H1 (cell line): ENCODE measurements around the gene TBC1D22A. TPM values are rescaled to one million over a fixed set of nuclear protein-coding genes. Genes with fewer than 3 reads are reported as not detected.

ENCODE experiments used
- CTCF ChIA-PET: fragments of 300-600 bp; sonication (Branson Sonifier 250); formaldehyde crosslinking; loops from one replicate; lab custom pipeline; 2021; ENCODE audit not compliant: partially characterized antibody; lab: Charles Lee
- POLR2A ChIA-PET: fragments of 300-600 bp; sonication (Branson Sonifier 250); formaldehyde crosslinking; loops from one replicate; lab custom pipeline; 2021; ENCODE audit warnings: inconsistent platforms; ENCODE audit not compliant: partially characterized antibody; lab: Charles Lee
- DNase-seq, 2 experiments: peaks; one replicate each; pipeline versions ENCODE4 v3.0.0 to v3.0.0-alpha.2; 2010 to 2022; ENCODE audit warnings: low spot score in 2 of 2, low read depth in 1 of 2, mixed read lengths in 1 of 2
- FAIRE-seq: peaks from 2 replicates; lab custom pipeline; 2011; peaks lifted over from hg19 to GRCh38; lab: Jason Lieb, UNC
- H2AFZ ChIP-seq: 2 replicates; pipeline ENCODE4 v1.8.1; 2012; ENCODE audit warnings: low read length, inconsistent platforms
- H2AK5ac ChIP-seq: 2 replicates; pipeline ENCODE4 v1.6.1; 2013; ENCODE audit warnings: low read depth, low read length
- H2BK120ac ChIP-seq: replicated peaks from 2 replicates; pipeline ENCODE3; 2013; ENCODE audit warnings: low read depth, low read length, inconsistent platforms
- H2BK12ac ChIP-seq: 2 replicates; pipeline ENCODE4 v1.6.1; 2013; ENCODE audit warnings: low read depth, low read length
- H2BK15ac ChIP-seq: 2 replicates; pipeline ENCODE4 v1.6.1; 2013; ENCODE audit warnings: low read length
- H2BK20ac ChIP-seq: 2 replicates; pipeline ENCODE4 v1.6.1; 2013; ENCODE audit warnings: low read length
- H2BK5ac ChIP-seq: 2 replicates; pipeline ENCODE4 v1.6.1; 2013; ENCODE audit warnings: low read depth, low read length
- H3K14ac ChIP-seq: 2 replicates; pipeline ENCODE4 v1.6.1; 2013; ENCODE audit warnings: inconsistent platforms; ENCODE audit not compliant: insufficient read length
- H3K18ac ChIP-seq: 2 replicates; pipeline ENCODE4 v1.6.1; 2013; ENCODE audit warnings: low read length; ENCODE audit errors: extremely low read depth
- H3K23ac ChIP-seq: 2 replicates; pipeline ENCODE4 v1.6.1; 2013; ENCODE audit warnings: inconsistent platforms; ENCODE audit not compliant: insufficient read length
- H3K23me2 ChIP-seq: 2 replicates; pipeline ENCODE4 v1.6.1; 2013; ENCODE audit warnings: low read depth, low read length
- H3K27ac ChIP-seq: 2 replicates; pipeline ENCODE4 v1.6.1; 2011; ENCODE audit warnings: low read depth, low read length, inconsistent platforms
- H3K27me3 ChIP-seq, 4 experiments: replicated peaks in 1 of 4; 1 replicate in 1 of 4; 2 replicates in 3 of 4; pipeline versions ENCODE4 v1.6.1 to v1.8.1; 2011 to 2013; ENCODE audit warnings: low read length in 3 of 4, mild to moderate bottlenecking in 3 of 4, inconsistent platforms in 2 of 4, mixed read lengths in 2 of 4, moderate library complexity in 1 of 4; ENCODE audit not compliant: control insufficient read depth in 3 of 4, insufficient read depth in 3 of 4; ENCODE audit errors: extremely low read depth in 1 of 4
- H3K36me3 ChIP-seq, 4 experiments: 2 replicates each; pipeline versions ENCODE4 v1.6.1 to v1.8.1; 2011 to 2013; ENCODE audit warnings: mild to moderate bottlenecking in 4 of 4, low read length in 3 of 4, moderate library complexity in 2 of 4, control low read depth in 1 of 4, inconsistent platforms in 1 of 4; ENCODE audit not compliant: insufficient read depth in 4 of 4, control insufficient read depth in 2 of 4
- H3K4ac ChIP-seq: replicated peaks from 2 replicates; pipeline ENCODE3; 2013; ENCODE audit warnings: low read length, low read depth, mixed read lengths, inconsistent platforms; ENCODE audit not compliant: insufficient read length
- H3K4me1 ChIP-seq, 4 experiments: replicated peaks in 1 of 4; 1 replicate in 1 of 4; 2 replicates in 3 of 4; pipeline versions ENCODE4 v1.6.1 to v1.8.1; 2011 to 2013; ENCODE audit warnings: low read length in 3 of 4, inconsistent platforms in 2 of 4, mixed read lengths in 1 of 4; ENCODE audit not compliant: insufficient read depth in 4 of 4, control insufficient read depth in 3 of 4
- H3K4me2 ChIP-seq, 2 experiments: 2 replicates each; pipeline versions ENCODE4 v1.6.1 to v1.8.1; 2011 to 2013; ENCODE audit warnings: low read depth in 2 of 2, low read length in 2 of 2, control low read depth in 1 of 2, inconsistent platforms in 1 of 2, mild to moderate bottlenecking in 1 of 2; ENCODE audit not compliant: insufficient read depth in 1 of 2
- H3K4me3 ChIP-seq, 4 experiments: fragments of 200-600, 300-600 bp in 1 of 4; sonication (generic), shearing (Covaris generic), sonication (Bioruptor Twin) in 1 of 4; 2 replicates each; pipeline versions ENCODE4 v1.5.1 to v1.8.1; 2011 to 2016; ENCODE audit warnings: low read length in 4 of 4, low read depth in 3 of 4, control low read depth in 2 of 4, inconsistent platforms in 2 of 4, mild to moderate bottlenecking in 2 of 4, mixed read lengths in 1 of 4, moderate library complexity in 1 of 4; ENCODE audit not compliant: insufficient read depth in 2 of 4; ENCODE audit errors: extremely low read depth in 1 of 4
- H3K56ac ChIP-seq: replicated peaks from 2 replicates; pipeline ENCODE3; 2013; ENCODE audit warnings: low read depth, mild to moderate bottlenecking, mixed read lengths, low read length, inconsistent platforms; ENCODE audit not compliant: insufficient read length
- H3K79me1 ChIP-seq: 2 replicates; pipeline ENCODE4 v1.6.1; 2013; ENCODE audit warnings: low read depth, low read length, control low read depth
- H3K79me2 ChIP-seq, 2 experiments: 2 replicates each; pipeline versions ENCODE4 v1.6.1 to v1.8.1; 2012 to 2013; ENCODE audit warnings: low read length in 2 of 2, mild to moderate bottlenecking in 2 of 2, inconsistent platforms in 1 of 2; ENCODE audit not compliant: insufficient read depth in 2 of 2, control insufficient read depth in 1 of 2
- H3K9ac ChIP-seq, 4 experiments: replicated peaks in 1 of 4; 1 replicate in 1 of 4; 2 replicates in 3 of 4; pipeline versions ENCODE4 v1.6.1 to v1.8.1; 2011 to 2013; ENCODE audit warnings: low read depth in 3 of 4, low read length in 3 of 4, control low read depth in 2 of 4, mild to moderate bottlenecking in 2 of 4, moderate library complexity in 2 of 4, inconsistent platforms in 1 of 4; ENCODE audit errors: extremely low read depth in 1 of 4
- H3K9me3 ChIP-seq, 2 experiments: 2 replicates each; pipeline versions ENCODE4 v1.6.1 to v1.8.1; 2012 to 2013; ENCODE audit warnings: mild to moderate bottlenecking in 2 of 2, moderate library complexity in 2 of 2, control low read depth in 1 of 2, inconsistent platforms in 1 of 2, low read depth in 1 of 2, low read length in 1 of 2, mixed read lengths in 1 of 2; ENCODE audit not compliant: insufficient read depth in 2 of 2
- H4K20me1 ChIP-seq, 2 experiments: replicated peaks in 1 of 2; 2 replicates each; pipeline versions ENCODE3 to v1.8.1; 2011 to 2013; ENCODE audit warnings: inconsistent platforms in 2 of 2, low read length in 2 of 2, mild to moderate bottlenecking in 1 of 2; ENCODE audit not compliant: insufficient read depth in 2 of 2, control insufficient read depth in 1 of 2
- H4K5ac ChIP-seq: 2 replicates; pipeline ENCODE4 v1.6.1; 2013; ENCODE audit warnings: low read length, low read depth, mixed read lengths, inconsistent platforms; ENCODE audit not compliant: insufficient read length
- H4K8ac ChIP-seq: 2 replicates; pipeline ENCODE4 v1.8.0; 2013; ENCODE audit warnings: mild to moderate bottlenecking, moderate library complexity, low read length, inconsistent platforms; ENCODE audit not compliant: insufficient read depth; ENCODE audit errors: extremely low read depth
- H4K91ac ChIP-seq: replicated peaks from 2 replicates; pipeline ENCODE3; 2013; ENCODE audit warnings: low read length, mixed read lengths, inconsistent platforms; ENCODE audit not compliant: insufficient read length
- ASH2L ChIP-seq: fragments of 200-600, 300-600 bp; sonication (generic); IDR thresholded peaks from one replicate; pipeline ENCODE4 v1.7.1; 2017; ENCODE audit warnings: low read length
- E2F6 ChIP-seq: IDR thresholded peaks from 2 replicates; pipeline ENCODE4 v1.6.1; 2012; ENCODE audit warnings: inconsistent platforms
- EP300 ChIP-seq, 2 experiments: IDR thresholded peaks; 1 replicate in 1 of 2; 2 replicates in 1 of 2; pipeline ENCODE4 v1.6.1; 2011 to 2012; ENCODE audit warnings: low read depth in 2 of 2, low read length in 2 of 2, mild to moderate bottlenecking in 2 of 2, borderline replicate concordance in 1 of 2, inconsistent platforms in 1 of 2, moderate library complexity in 1 of 2
- JUN ChIP-seq: IDR thresholded peaks from 2 replicates; pipeline ENCODE4 v1.6.1; 2011; ENCODE audit warnings: low read depth, mild to moderate bottlenecking, improper control_type of control experiment, low read length
- JUND ChIP-seq: IDR thresholded peaks from 2 replicates; pipeline ENCODE4 v1.6.1; 2011; ENCODE audit warnings: mild to moderate bottlenecking, improper control_type of control experiment, low read length
- POU5F1 ChIP-seq: IDR thresholded peaks from 2 replicates; pipeline ENCODE4 v1.6.1; 2011; ENCODE audit warnings: low read depth, mild to moderate bottlenecking, low read length, moderate library complexity
- RBBP5 ChIP-seq: IDR thresholded peaks from 2 replicates; pipeline ENCODE4 v1.7.1; 2012; ENCODE audit warnings: low read depth, mild to moderate bottlenecking, inconsistent platforms, low read length, moderate library complexity, borderline replicate concordance
- SAP30 ChIP-seq: fragments of 300-600 bp; sonication (generic); IDR thresholded peaks from 2 replicates; pipeline ENCODE4 v1.7.1; 2012; ENCODE audit warnings: low read length, moderate library complexity, mild to moderate bottlenecking, inconsistent platforms; ENCODE audit not compliant: insufficient read depth, insufficient replicate concordance
- SP1 ChIP-seq: IDR thresholded peaks from 2 replicates; pipeline ENCODE4 v1.6.1; 2011; ENCODE audit warnings: low read depth, low read length
- SUZ12 ChIP-seq: fragments of 200-600 bp; sonication (generic); IDR thresholded peaks from 2 replicates; pipeline ENCODE4 v1.6.1; 2012; ENCODE audit warnings: mild to moderate bottlenecking, inconsistent platforms, low read length, moderate library complexity, mixed read lengths
- TAF1 ChIP-seq: IDR thresholded peaks from 2 replicates; pipeline ENCODE4 v1.6.1; 2011; ENCODE audit warnings: mild to moderate bottlenecking, low read depth, low read length
- TEAD4 ChIP-seq: IDR thresholded peaks from 2 replicates; pipeline ENCODE4 v1.6.1; 2012; ENCODE audit warnings: low read depth, low read length, inconsistent platforms, mixed read lengths
- WGBS, 2 experiments: shearing (Covaris generic) in 1 of 2; methylation state at CpG; one replicate each; pipeline versions ENCODE4 v1.1.6 to v1.1.7; 2013 to 2015; ENCODE audit warnings: low lambda C conversion rate in 2 of 2, mixed read lengths in 2 of 2, inconsistent platforms in 1 of 2, low coverage in 1 of 2, missing lambda C conversion rate in 1 of 2; ENCODE audit not compliant: insufficient replicate concordance in 2 of 2, insufficient coverage in 1 of 2, insufficient read length in 1 of 2; ENCODE audit errors: extremely low coverage in 1 of 2, missing lambda C conversion rate in 1 of 2; 5-methylcytosine and 5-hydroxymethylcytosine counted together
- polyA plus RNA-seq, 7 experiments: library from polyadenylated mRNA; depleted of rRNA in 3 of 7; stranded (reverse) in 5 of 7; unstranded in 2 of 7; fragments of >200 nt in 5 of 7; fragments of 200-250 nt in 2 of 7; gene quantifications; 1 replicate in 5 of 7; 2 replicates in 1 of 7; 4 replicates in 1 of 7; pipeline versions ENCODE4 v1.2.1 to v1.2.3, GENCODE V29; 2011 to 2013; ENCODE audit warnings: missing spikeins in 2 of 7, mixed read lengths in 2 of 7
- total RNA-seq: library from RNA; stranded (reverse); fragmentation: NEBNext Ultra II Directional; extraction: Animal tissue kit (Norgen Biotek cat#: 25700); gene quantifications from 2 replicates; pipeline ENCODE4 v1.2.1, GENCODE V29; 2021

The TBC1D22A gene
- total and polyA plus RNA-seq, 2 of the 8 experiments (the other 6 are each of a cell fraction or from before 2014, with no cell fraction given): 11.9 to 18.4 TPM

- Histone ChIP-seq H3K36me3 (no peaks in the 10 kb centered on the region), H3K27ac (no peak overlapping the region), H3K9me3 (no peaks in the 10 kb centered on the region), H2BK5ac (no peak overlapping the region), H2BK120ac (no peak overlapping the region), H4K91ac (no peak overlapping the region), H2AFZ (no peak overlapping the region), H4K8ac (no peak overlapping the region; the same call in 1 of the 2 replicates), H3K23ac (no peak overlapping the region), H3K14ac (no peak overlapping the region), H3K56ac (no peak overlapping the region), H3K79me1 (no peaks in the 10 kb centered on the region), H4K20me1 (peaks cover 0 to 2% of the 10 kb centered on the region in 2 experiments), H3K27me3 (peaks cover 0 to 7% (median 0%) of the 10 kb centered on the region in 4 experiments; a peak in 4 of 7 replicates), H3K4me1 (peaks cover 0 to 7% (median 6%) of the 10 kb centered on the region in 4 experiments; a peak in 5 of 7 replicates), H4K5ac (no peak overlapping the region), H3K4me3 (no peak overlapping the region), H2BK20ac (no peak overlapping the region), H2BK12ac (no peak overlapping the region), H2BK15ac (no peak overlapping the region), H3K79me2 (no peaks in the 10 kb centered on the region), H3K4me2 (no peak overlapping the region), H3K4ac (no peak overlapping the region), H3K23me2 (peaks cover 7% of the 10 kb centered on the region; the same call in 1 of the 2 replicates), H3K18ac (no peak overlapping the region), H3K9ac (no peak overlapping the region), H2AK5ac (no peak overlapping the region)
- WGBS, 2 experiments: 85% methylated on average over 6 of the region's 6 CpGs; no CpG with 5 or more reads in 1 of the 2 experiments
- ChIA-PET CTCF (interaction anchor here (0.8 to 3.4 kb wide), 2 partner anchors 9 to 16 kb away, joined by 3 to 13 read pairs; no protein-coding TSS in a partner anchor), POLR2A (interaction anchor here (0.9 to 2.2 kb wide), 3 partner anchors 16 to 20 kb away, joined by 3 to 8 read pairs (median 7); partner anchors contain the start of gene TBC1D22A)
- FAIRE-seq (no peak), DNase-seq (no peak)
- TF ChIP-seq EP300 (IDR thresholded peaks at IDR 0.05; ENCODE audit: borderline replicate concordance in 1 of 2, low read depth in 2 of 2, low read length in 2 of 2) (no peak), SAP30 (no peak), SP1 (no peak), JUN (no peak), E2F6 (no peak), SUZ12 (no peak), POU5F1 (no peak), ASH2L (no peak), TAF1 (no peak), JUND (no peak), RBBP5 (no peak), TEAD4 (no peak)
Measured at GRCh38 chr22:46742576-46743221, 19.8 kb upstream of the TBC1D22A start.
